NCI-H524 (cell line): ENCODE data around the gene GALNT2.
A peak's percentile ranks its signal among the peaks of the same experiment; 100 is the strongest.

ENCODE experiments used
- DNase-seq, 2 experiments: peaks; one replicate each; lab custom pipeline; 2025; lab: John Stamatoyannopoulos, UW

Gene GALNT2

GRCh38 chr1:230050973-230051735 is 15.9 kb upstream of the GALNT2 start:
- DNase-seq: no peak

- no peak for DNase-seq
These were observed 15.0 kb upstream of the GALNT2 start for GRCh38 chr1:230052018-230052417.

GRCh38 chr1:230052665-230053064 is 14.4 kb upstream of the GALNT2 start:
- no peak for DNase-seq

GRCh38 chr1:230054092-230054749 is 12.8 kb upstream of the GALNT2 start:
- DNase-seq: no peak

- no peak for DNase-seq
These were observed 10.9 kb upstream of the GALNT2 start for GRCh38 chr1:230056098-230056497.

- DNase-seq: no peak
These were observed 9.9 kb upstream of the GALNT2 start for GRCh38 chr1:230057100-230057499.

- no peak for DNase-seq
These were observed 9.1 kb upstream of the GALNT2 start for GRCh38 chr1:230057681-230058565.

GRCh38 chr1:230058626-230059025 is 8.4 kb upstream of the GALNT2 start:
- DNase-seq: peak; percentile 16 to 61

- no peak for DNase-seq
These were observed 5.2 kb upstream of the GALNT2 start for GRCh38 chr1:230061801-230062200.

- no peak for DNase-seq
These were observed 4.5 kb upstream of the GALNT2 start for GRCh38 chr1:230062521-230062920.

- DNase-seq: no peak
These were observed 2.8 kb upstream of the GALNT2 start for GRCh38 chr1:230064283-230064682.

- DNase-seq: no peak
These were observed 1.9 kb upstream of the GALNT2 start for GRCh38 chr1:230065161-230065560.

- no peak for DNase-seq
These were observed 1.5 kb upstream of the GALNT2 start for GRCh38 chr1:230065571-230065970.

GRCh38 chr1:230066031-230066430 is 1.0 kb upstream of the GALNT2 start:
- DNase-seq: no peak

GRCh38 chr1:230067419-230067870 is 407 bp downstream of the GALNT2 start:
- peak in 1 of 2 experiments; percentile 17 for DNase-seq

GRCh38 chr1:230067871-230068620 is 1.0 kb downstream of the GALNT2 start:
- DNase-seq: peak in 1 of 2 experiments; percentile 16

- DNase-seq: no peak
These were observed 1.5 kb downstream of the GALNT2 start for GRCh38 chr1:230068621-230068873.

- DNase-seq: peak in 1 of 2 experiments; percentile 46
These were observed 2.1 kb downstream of the GALNT2 start for GRCh38 chr1:230068952-230069684.

- no peak for DNase-seq
These were observed 2.8 kb downstream of the GALNT2 start for GRCh38 chr1:230069796-230070195.

GRCh38 chr1:230070321-230071208 is 3.5 kb downstream of the GALNT2 start:
- DNase-seq: no peak
